H1 (cell line): Measurements from ENCODE around the gene PFKFB3. TPM values are rescaled to one million over a fixed set of nuclear protein-coding genes. Genes with fewer than 3 reads are reported as not detected.

Experiments
- BCL11A ChIP-seq, 2 experiments: IDR thresholded peaks; one replicate each; pipeline ENCODE4 v1.6.1; 2011; ENCODE audit warnings: low read depth in 2 of 2, low read length in 2 of 2, mild to moderate bottlenecking in 2 of 2
- EP300 ChIP-seq, 2 experiments: IDR thresholded peaks; 1 replicate in 1 of 2; 2 replicates in 1 of 2; pipeline ENCODE4 v1.6.1; 2011 to 2012; ENCODE audit warnings: low read depth in 2 of 2, low read length in 2 of 2, mild to moderate bottlenecking in 2 of 2, borderline replicate concordance in 1 of 2, inconsistent platforms in 1 of 2, moderate library complexity in 1 of 2
- POLR2A ChIP-seq, 2 experiments: IDR thresholded peaks; 1 replicate in 1 of 2; 2 replicates in 1 of 2; pipeline ENCODE4 v1.6.1; 2011; ENCODE audit warnings: low read depth in 2 of 2, low read length in 2 of 2, mild to moderate bottlenecking in 2 of 2; ENCODE audit errors: control extremely low read depth in 1 of 2
- POLR2AphosphoS5 ChIP-seq: IDR thresholded peaks from 2 replicates; pipeline ENCODE4 v1.6.1; 2011; ENCODE audit warnings: low read depth, low read length
- YY1 ChIP-seq: IDR thresholded peaks from 2 replicates; pipeline ENCODE4 v1.6.1; 2011; ENCODE audit warnings: low read depth, mild to moderate bottlenecking, low read length
- polyA plus RNA-seq, 7 experiments: library from polyadenylated mRNA; depleted of rRNA in 3 of 7; stranded (reverse) in 5 of 7; unstranded in 2 of 7; fragments of >200 nt in 5 of 7; fragments of 200-250 nt in 2 of 7; gene quantifications; 1 replicate in 5 of 7; 2 replicates in 1 of 7; 4 replicates in 1 of 7; pipeline versions ENCODE4 v1.2.1 to v1.2.3, GENCODE V29; 2011 to 2013; ENCODE audit warnings: missing spikeins in 2 of 7, mixed read lengths in 2 of 7
- total RNA-seq: library from RNA; stranded (reverse); fragmentation: NEBNext Ultra II Directional; extraction: Animal tissue kit (Norgen Biotek cat#: 25700); gene quantifications from 2 replicates; pipeline ENCODE4 v1.2.1, GENCODE V29; 2021

The PFKFB3 gene
- total and polyA plus RNA-seq, 2 of the 8 experiments (the other 6 are each of a cell fraction or from before 2014, with no cell fraction given): 15.6 to 32.0 TPM

GRCh38 chr10:6180480-6181110, 22.1 kb upstream of the PFKFB3 start (continued):
- TF ChIP-seq POLR2AphosphoS5: no peak
- TF ChIP-seq BCL11A (IDR thresholded peaks at IDR 0.05; ENCODE audit: low read depth in 2 of 2, low read length in 2 of 2): no peak
- no peak for TF ChIP-seq EP300 (IDR thresholded peaks at IDR 0.05; ENCODE audit: borderline replicate concordance in 1 of 2, low read depth in 2 of 2, low read length in 2 of 2)
- TF ChIP-seq POLR2A (IDR thresholded peaks at IDR 0.05; ENCODE audit: control extremely low read depth in 1 of 2, low read depth in 2 of 2, low read length in 2 of 2): no peak
- no peak for TF ChIP-seq YY1
